Right lobe of liver (tissue), 4 donors: ENCODE data around the gene FHIT.

Experiments
- CTCF ChIP-seq, 4 donors: fragments of 200-600 bp in 3 of 4; fragments of 450-650 bp in 1 of 4; IDR thresholded peaks; one replicate each; pipeline versions ENCODE4 v1.5.1 to v1.8.0; 2016 to 2022; ENCODE audit warnings: antibody characterized with exemption in 4 of 4, mild to moderate bottlenecking in 2 of 4
- POLR2A ChIP-seq: fragments of 450-650 bp; IDR thresholded peaks from one replicate; pipeline ENCODE4 v1.6.1; 2017; ENCODE audit warnings: antibody characterized with exemption, mild to moderate bottlenecking
- donor health status: DM: no; HTN: no; CAD: no.
- donor health status: DM: no; HTN: no; CAD: no.
- donor health status: DM: no; HTN: yes; CAD: no.

DNA sequence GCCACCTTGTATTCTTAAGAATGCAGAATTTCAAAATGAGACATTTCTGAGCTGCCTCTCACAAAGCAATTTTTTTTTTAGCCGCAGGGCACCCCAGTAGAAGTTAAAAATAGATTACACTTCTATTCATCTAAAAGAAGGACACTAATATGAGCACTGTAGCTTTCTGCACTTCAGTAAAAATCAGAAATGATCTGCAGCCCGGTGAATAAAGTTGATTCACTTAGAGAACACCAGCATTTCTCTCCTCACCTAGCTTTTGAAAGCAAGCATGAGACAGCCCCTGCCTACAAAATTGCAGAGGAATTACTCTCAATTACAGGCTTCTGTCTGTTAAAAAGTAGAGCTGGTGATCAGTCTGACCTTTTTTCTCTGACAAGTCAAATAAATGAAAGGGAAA lies 1062.4 kb downstream of the FHIT start:
- TF ChIP-seq CTCF (IDR thresholded peaks at IDR 0.05) (no peak), POLR2A (no peak)
